Epidermal melanocyte (primary cell): Measurements from ENCODE around the gene CRTAC1.

Source experiments
- DNase-seq: peaks from one replicate; pipeline ENCODE4 v3.0.0; 2011; ENCODE audit warnings: low spot score; ENCODE audit not compliant: insufficient read length

Gene CRTAC1

DNA sequence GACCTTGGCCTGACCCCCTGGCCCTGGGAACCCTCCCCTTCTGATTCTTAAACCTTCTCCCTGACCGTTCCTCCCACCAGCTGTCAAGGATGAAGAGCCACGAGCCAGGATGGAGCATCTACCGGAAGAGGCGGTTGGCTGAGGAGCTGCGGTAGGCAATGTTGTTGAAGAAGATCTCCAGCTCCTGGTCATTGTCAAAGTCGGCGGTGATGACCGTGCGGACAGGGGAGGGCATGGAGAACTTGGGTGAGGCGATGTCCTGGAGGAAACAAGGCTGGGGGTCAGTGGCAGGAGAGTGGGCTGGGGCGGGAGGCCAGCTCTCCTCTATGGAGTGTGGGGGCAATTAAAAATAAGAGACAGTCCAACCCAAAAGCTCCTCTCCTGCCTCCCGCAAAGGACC lies 129.0 kb downstream of the CRTAC1 start:
- DNase-seq, result no peak

- no peak for DNase-seq
Observed at GRCh38 chr10:97898429-97898828, 132.0 kb downstream of the CRTAC1 start.

DNA sequence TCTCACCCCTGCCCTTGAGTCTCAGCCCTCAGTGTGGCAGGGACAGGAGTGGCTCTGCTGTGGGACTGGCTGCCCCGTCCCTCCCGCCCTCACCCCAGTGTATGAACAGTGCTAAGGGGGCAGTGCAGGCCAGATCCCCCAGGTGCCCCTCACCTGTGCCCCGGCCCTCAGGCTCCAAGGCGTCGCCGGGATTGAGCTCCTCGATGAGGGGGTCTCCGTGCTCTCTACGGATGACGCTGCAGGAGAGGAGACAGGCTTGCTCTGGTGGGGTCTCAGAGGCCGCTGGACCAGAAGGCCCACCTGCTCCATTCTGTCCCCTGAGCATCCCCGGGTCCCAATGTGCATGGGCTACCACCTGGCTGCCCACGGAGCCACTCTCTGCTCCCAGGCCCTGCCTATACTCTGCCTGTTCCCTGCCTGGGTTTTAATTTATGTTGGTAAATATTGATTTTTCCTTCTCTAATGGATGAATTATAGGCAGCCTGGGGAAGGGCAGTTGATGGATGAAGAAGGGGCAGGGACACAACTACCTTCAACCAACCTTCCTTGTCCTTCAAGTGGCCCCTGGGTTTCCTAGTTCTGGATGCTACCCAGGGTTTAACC lies 133.6 kb downstream of the CRTAC1 start:
- DNase-seq, result no peak

DNA sequence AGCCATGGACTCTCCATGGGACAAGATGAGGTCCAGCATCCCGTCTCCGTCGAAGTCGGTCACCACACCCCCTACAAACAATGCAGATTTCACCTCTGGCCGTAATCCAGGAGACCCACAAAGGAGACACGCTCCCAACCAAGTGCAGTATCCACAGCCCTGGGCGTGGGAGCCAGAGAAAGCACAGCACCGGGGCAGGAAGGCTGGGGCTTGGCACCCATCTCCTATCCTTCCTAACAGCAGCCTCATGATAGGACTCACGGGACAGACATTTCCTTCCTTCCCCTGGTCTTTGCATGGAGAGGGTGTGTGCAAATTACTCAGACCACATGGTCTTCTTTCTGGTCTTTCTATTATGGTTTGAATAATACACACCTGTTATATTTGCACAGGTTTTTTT lies 134.5 kb downstream of the CRTAC1 start:
- no peak for DNase-seq

- DNase-seq, result no peak
Observed at GRCh38 chr10:97895084-97895483, 135.3 kb downstream of the CRTAC1 start.

GRCh38 chr10:97894092-97894491 lies 136.3 kb downstream of the CRTAC1 start:
- DNase-seq, result no peak

GRCh38 chr10:97892939-97893338 lies 137.5 kb downstream of the CRTAC1 start:
- no peak for DNase-seq

GRCh38 chr10:97892506-97892905 lies 137.9 kb downstream of the CRTAC1 start:
- no peak for DNase-seq

GRCh38 chr10:97891497-97892167 lies 138.8 kb downstream of the CRTAC1 start:
- no peak for DNase-seq

GRCh38 chr10:97889461-97890265 lies 140.8 kb downstream of the CRTAC1 start:
- peak; percentile 85 for DNase-seq

DNA sequence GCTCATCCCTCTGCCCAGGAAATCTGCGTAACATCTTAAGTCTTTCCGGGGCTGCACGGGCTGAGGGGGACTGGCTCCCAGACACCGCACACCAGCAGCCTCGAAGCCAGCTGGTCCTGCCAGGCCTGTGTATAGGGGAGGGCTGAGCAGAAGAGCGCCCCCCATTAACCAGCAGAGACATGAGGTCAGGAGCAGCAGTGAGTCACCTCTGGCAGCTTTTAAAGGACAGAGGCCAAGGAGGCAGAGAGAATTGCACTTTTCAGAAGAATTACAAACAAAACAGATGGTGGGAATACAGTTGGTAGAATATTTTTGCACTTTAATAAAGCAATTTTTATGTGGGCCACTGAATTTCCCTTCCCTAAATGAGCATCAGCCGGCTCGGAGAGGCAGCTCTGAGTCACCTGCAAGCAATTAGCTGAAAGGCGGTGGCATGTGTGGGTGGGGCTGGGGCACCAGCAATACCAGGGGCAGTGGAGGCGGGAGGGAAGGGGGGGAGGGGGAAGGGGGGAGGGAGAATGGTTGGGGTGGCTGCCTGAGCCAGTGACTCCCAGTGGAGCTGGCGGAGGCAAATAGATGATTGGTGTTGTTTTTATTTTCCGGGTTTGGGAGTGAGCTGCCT lies 141.7 kb downstream of the CRTAC1 start:
- DNase-seq, result peak; percentile 49

DNA sequence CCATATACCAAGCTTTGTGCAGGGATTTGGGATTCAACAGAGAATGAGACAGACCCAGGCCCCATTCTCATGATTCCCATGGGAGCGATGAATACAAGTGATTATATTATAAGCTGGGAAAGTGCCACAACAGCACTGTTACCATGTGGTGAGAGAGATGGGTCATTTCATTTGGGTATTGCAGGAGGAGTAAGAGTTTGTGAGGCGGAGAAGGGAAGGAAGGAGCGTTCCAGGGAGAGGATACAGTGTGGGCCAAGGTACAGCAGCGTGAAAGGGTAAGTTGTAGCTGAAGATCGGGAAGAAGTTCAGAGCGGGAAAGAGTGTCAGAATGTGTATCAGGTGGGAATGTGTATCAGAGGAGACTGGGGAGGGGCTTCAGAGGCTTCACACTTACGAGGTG lies 142.3 kb downstream of the CRTAC1 start:
- DNase-seq, result no peak

GRCh38 chr10:97887399-97887798 lies 143.0 kb downstream of the CRTAC1 start:
- no peak for DNase-seq

DNA sequence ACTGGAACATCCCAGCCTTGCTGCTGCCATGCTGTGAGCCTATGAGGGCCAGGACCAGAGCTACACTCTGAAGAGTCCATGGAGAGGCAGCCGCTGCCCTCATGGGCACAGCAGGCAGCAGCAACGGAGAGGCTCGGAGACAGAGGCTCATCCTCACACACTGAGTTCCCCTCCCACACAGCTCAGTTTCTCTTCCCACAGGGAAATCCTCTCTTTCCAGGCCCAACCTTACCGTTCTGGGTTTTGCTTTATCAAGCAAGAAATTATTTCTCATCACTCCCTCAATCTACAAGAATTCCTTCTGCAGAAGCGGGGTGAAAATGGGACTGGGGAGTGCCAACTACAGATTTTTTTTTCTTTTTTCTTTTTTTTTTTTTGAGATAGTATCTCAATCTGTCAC lies 144.1 kb downstream of the CRTAC1 start:
- no peak for DNase-seq

GRCh38 chr10:97883092-97883485 lies 147.3 kb downstream of the CRTAC1 start:
- DNase-seq, result no peak

DNA sequence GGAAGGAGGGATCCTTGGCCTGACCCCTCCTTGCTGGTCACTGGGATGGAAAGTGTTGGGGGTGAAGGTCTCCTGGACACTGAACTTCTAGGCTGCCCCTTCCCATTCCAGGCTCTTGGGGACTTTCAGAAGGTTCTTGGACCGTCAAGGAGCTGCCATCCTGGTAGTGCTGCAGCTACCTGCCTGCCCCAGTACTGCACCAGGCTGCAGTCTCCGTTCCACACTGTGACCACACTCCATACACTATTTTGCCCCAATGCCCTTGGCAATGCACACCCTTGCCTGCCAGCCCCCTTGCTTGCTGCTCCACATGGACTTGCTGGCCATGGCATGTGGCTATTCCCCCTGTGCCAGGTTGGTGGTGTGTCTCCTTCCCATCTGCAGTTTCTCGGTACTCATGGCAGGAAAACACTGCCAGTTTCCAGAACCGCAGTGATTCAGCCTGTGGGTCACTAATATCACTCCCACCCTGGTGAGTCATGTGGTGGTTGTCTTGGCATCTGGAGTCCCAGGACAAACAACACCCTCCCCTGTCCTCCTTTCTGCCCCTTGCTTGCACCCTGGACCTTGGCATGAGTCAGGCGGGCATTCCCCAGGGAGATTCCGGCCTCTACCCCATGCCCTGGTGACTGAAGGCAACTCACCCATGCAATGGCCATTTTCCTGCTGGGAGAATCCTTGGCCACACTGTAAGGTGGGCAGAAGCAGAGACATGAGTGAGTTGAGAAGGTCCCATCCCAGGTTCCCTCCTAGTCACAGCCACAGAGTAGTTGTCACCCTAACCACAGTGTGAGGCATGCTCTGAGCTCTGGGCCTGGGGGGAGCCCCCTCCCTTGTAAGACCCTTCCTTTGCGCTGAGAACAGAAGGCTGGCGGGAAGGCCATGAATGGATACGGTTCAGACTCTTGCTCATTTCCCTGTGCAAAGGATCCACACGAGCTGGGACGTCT lies 148.0 kb downstream of the CRTAC1 start:
- peak; percentile 32 for DNase-seq

- DNase-seq, result no peak
Observed at GRCh38 chr10:97880109-97880508, 150.3 kb downstream of the CRTAC1 start.

DNA sequence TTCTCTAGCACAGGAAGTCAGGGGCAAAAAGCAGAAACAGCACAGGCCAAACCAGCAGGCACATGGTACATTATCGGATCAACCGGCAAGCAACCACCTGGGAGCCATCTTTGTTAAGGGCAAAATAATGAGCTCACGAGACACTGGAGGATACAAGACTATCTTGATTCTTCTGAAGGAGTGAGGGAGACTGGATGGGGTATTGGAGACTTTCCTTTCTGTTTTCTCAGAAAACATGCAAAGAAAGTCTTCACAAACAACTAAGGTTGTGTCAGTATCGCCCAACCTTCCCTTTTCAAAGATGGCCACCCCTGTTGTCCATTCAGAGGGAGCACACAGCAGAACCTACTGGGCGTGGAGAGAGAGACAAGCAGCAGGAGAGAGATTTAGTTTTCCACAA lies 151.2 kb downstream of the CRTAC1 start:
- DNase-seq, result no peak

DNA sequence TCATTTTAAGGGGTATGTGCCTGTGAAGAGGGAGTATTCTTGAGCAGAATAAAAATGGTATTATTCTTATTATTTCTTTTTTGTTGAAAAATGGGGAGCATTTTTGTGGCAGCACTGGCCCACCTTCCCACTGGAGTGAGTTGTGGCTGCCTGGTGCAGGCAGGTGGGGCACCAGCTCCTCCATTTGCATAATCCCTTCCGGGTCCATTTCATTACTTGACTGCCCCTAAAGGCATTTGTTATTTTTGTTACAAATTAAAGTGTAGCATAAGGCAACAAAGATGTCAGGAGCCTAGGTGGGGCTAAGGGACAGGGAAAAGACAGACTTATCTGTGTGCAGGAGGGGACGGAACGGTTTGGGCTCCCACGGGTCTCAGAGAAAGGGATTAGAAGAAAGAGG lies 154.0 kb downstream of the CRTAC1 start:
- no peak for DNase-seq

- DNase-seq, result no peak
Observed at GRCh38 chr10:97875391-97875790, 155.0 kb downstream of the CRTAC1 start.

- DNase-seq, result no peak
Observed at GRCh38 chr10:97874332-97874731, 156.1 kb downstream of the CRTAC1 start.
